ENCODE results near the gene GNG7.

GRCh38 chr19:2653710-2654707, 48.5 kb downstream of the GNG7 start:
- no peak for TF ChIP-seq EZH2 (IDR thresholded peaks at IDR 0.05; ENCODE audit: insufficient read depth, low read length)
- TF ChIP-seq CTCF (IDR thresholded peaks at IDR 0.05; ENCODE audit: insufficient read depth, low read depth, low read length) = no peak

Measured in astrocyte (in vitro differentiated cells and primary cell).